Measurements from ENCODE around the gene LIPG.

LIPG gene

DNA sequence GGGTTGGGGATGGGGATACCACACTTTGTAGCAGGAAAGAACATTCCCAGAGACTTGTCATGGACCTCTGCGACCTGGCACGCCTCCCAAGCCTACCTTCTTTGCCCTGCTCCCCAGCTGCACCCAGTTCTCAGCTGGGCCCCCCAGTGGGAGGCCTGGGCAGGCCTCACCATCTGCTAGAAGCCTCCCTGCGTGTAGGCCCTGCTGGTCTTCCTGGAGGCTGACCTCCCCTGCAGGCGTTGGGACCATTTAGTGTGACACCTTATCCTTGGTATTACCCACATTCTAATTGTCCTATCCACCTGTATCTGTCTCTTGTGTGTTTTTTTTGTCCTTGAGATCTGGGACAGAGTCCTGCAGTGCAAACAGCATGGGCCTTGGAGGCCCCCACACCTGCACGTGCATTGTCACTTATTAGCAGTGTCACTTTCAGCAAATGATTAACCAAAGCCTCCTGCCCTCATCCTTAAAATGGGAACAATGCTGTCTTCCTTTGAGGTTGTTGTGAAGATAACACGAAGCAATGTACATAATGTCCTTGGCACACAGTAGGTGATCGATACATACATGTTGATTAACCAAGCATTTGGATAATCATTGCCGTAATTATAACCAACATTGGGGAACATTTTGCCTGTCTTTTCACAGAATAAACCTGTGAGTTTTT is 77.2 kb downstream of the LIPG start:
- no peak for DNase-seq (ENCODE audit: low read depth)

DNA sequence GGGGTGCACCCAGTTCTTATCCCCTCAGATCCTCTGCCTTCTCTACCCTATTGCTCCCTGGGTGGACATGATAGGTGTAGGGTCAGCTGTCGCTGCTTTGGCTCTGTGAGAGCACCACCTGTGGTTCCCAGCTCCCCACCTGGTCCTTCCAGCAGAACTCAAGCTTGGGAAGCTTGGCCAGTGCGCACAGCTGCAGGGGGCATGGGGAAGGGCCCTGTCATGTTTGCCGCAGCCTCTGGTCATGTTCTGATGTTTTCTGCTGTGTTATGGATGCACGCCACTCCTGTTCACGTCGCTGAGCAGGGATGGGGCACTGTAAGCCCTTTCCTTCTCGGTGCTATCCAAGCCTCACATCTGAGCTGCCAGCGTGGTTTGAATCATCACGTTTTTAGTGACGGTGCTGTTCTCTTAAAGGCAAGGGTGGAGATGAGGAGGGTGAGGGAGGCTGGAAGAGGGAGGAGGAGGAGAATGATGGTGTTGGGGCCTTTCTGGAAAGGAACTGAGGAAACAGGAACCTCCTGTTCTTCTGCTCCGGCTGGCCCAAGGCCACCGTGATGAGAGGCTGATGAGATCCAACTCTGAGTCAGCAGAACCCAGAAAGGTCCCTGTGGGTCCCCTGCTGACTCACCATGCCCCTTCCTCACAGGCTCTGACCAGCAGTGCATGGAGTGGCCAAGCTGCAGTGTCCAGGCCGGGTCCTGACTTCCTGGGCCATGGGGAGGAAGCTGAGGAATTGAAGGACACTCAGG is 78.0 kb downstream of the LIPG start:
- DNase-seq (ENCODE audit: low read depth) = no peak

DNA sequence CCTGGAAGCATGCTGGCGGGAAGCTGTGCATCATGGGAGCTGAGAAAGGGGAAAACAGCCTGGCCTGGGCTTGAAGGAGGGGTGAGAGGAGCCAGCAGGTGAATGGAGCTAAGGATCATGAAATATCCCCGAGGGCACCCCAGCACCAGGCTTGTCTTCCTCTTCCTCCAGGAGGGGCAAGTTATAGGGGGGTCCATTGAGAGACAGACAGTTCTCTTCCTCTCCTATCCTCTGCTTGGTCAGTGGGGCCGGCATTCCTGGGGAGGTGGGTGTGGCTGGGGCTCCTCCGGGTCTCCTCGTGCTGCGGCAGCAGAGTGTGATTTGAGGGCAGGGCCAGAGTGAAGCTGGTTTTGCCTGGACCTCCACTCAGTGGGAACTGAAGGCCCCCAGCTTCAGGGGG is 78.9 kb downstream of the LIPG start:
- no peak for DNase-seq (ENCODE audit: low read depth)

DNA sequence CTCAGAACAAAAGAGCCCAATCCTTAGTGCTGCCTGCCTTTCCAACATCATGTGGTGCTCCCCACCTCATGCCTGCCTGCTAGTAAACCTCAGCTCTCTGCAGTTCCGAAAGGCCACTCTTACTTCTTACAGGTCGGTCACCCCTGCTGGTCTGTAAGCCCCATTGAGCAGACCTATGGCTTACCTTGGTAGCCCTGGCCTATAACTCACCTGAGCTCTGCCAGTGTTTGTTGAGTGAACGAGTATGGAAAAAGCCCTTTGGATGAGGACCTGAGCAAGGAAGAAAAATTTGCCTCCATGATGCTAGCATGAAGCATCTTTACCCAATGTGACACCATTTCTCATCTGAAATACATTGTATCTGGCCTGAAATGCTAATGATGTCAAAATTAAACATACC is 83.3 kb downstream of the LIPG start:
- DNase-seq (ENCODE audit: low read depth) = no peak

DNA sequence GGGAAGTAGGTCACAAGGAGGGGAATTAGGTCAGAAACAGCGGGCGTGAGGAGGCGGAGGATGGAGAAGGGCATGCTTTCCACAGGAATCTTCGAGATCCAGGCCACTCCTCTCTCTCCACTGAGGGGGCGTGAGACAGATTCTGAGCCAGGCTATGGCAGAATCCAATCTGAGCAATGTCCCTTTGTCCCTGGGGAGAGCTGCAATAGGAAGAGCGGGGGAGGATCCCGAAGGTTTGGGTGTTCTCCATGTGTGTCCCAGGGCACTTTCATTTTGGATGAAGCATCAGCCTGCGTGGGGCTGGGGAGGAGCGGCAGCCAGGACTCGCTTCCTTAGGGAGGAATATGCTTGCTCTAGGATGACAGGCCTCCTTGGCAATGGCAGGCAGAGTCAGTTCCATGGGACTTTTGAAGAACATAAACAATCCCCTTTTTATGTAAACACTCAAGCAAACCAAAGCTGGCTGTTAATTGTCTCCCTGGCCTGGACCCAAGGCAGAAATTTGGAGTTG is 84.0 kb downstream of the LIPG start:
- no peak for DNase-seq (ENCODE audit: low read depth)

DNA sequence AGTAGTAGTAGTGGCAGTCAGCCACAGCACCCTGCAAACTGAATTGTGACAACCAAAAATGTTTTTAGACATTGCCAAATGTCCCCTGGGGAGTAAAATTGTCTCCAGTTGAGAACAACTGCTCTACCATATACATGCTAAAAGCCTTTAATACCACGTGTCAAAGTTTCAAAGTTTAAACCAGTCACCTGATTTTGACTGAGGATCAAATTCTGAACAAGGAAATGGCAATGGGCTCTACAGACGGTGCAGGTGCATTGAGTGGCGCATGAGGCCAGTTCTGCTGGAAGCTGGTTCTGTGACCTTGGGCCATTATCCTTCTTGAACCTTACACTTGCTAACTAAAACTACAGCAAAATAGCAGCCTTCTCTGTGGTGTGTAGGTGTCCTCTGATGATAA is 85.0 kb downstream of the LIPG start:
- DNase-seq (ENCODE audit: low read depth) = no peak

DNA sequence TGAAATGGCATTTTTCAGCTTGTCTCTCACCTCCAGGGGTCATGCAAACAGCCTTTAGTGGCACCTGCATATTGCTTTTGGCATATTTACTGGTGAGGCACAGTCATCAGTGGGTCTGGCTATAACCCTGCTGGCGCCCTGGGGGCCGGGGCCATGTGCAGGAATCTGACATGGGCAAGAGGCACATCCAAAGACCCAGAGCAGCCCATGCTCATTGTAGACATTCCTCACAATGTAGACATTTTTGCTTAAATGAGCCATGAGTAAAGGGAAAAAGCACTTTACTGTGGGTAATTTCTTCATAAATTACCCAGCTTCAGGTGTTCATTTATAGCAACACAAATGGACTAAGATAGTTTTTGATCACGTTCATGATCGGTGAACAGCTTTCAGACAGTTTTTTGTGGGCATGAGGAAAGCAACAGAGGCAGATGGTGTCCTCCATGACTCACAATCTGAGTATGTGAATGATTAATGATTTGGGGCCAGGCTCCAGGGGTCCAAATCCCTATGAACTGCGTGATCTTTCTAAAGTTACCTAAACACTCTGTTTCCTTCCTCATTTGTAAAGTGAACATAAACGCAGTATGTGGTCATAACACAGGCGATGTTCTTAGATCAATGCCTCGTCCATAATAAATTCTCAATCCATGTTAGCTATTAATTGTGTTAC is 85.8 kb downstream of the LIPG start:
- no peak for DNase-seq (ENCODE audit: low read depth)

DNA sequence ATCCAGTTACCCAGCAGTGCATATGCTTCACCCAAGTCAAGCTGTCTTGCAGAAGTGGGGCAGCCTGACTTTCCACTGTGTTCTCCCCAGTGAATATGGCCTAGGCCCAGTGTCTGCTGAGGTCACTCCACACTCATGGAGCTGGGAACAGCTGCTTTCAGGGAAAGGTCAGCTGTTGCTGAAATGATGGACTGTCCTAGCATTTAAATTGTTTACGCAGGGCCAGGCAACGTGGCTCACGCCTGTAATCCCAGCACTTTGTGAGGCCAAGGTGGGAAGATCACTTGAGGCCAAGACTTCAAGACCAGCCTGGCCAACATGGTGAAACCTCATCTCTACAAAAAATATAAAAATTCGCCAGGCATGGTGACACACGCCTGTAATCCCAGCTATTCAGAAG is 86.5 kb downstream of the LIPG start:
- DNase-seq (ENCODE audit: low read depth) = no peak
